Lung (tissue), 12 donors: Measurements from ENCODE around the gene TMEM134. TPM values are rescaled to one million over a fixed set of nuclear protein-coding genes. Genes with fewer than 3 reads are reported as not detected.

Experiments
- ATAC-seq: fragments of 200-7000 bp; cut with Tn5 transposase; one replicate; pipeline ENCODE4 v1.9.1; 2020; ENCODE audit warnings: moderate number of reproducible peaks; ENCODE audit not compliant: insufficient read depth, low FRiP score
- DNase-seq, 3 donors: peaks; one replicate each; pipeline ENCODE4 v3.0.0-alpha.2; 2013 to 2017
- H3K27ac ChIP-seq, 2 donors: one replicate each; pipeline ENCODE4 v1.5.1; 2013; ENCODE audit warnings: mild to moderate bottlenecking in 2 of 2, moderate library complexity in 2 of 2, control low read depth in 1 of 2, inconsistent platforms in 1 of 2, low read depth in 1 of 2, low read length in 1 of 2
- H3K27me3 ChIP-seq, 3 donors: one replicate each; pipeline ENCODE4 v1.5.1; 2013; ENCODE audit warnings: low read length in 2 of 3; ENCODE audit not compliant: control insufficient read depth in 3 of 3, insufficient read depth in 3 of 3
- H3K36me3 ChIP-seq, 4 donors: one replicate each; pipeline ENCODE4 v1.5.1; 2013; ENCODE audit warnings: low read length in 4 of 4, mild to moderate bottlenecking in 1 of 4, moderate library complexity in 1 of 4; ENCODE audit not compliant: control insufficient read depth in 4 of 4, insufficient read depth in 4 of 4
- H3K4me1 ChIP-seq, 5 donors: one replicate each; pipeline ENCODE4 v1.5.1; 2013; ENCODE audit warnings: low read length in 5 of 5, mild to moderate bottlenecking in 2 of 5, moderate library complexity in 1 of 5; ENCODE audit not compliant: control insufficient read depth in 5 of 5, insufficient read depth in 5 of 5
- H3K4me3 ChIP-seq: one replicate; pipeline ENCODE4 v1.5.1; 2013; ENCODE audit warnings: mild to moderate bottlenecking, control low read depth, moderate library complexity
- H3K9ac ChIP-seq, 2 donors: one replicate each; pipeline ENCODE4 v1.5.1; 2013; ENCODE audit warnings: low read length in 2 of 2, control low read depth in 1 of 2; ENCODE audit not compliant: insufficient read depth in 1 of 2
- H3K9me3 ChIP-seq, 4 donors: one replicate each; pipeline ENCODE4 v1.5.1; 2013; ENCODE audit warnings: low read length in 3 of 4, mild to moderate bottlenecking in 1 of 4, moderate library complexity in 1 of 4; ENCODE audit not compliant: control insufficient read depth in 4 of 4, insufficient read depth in 3 of 4
- CTCF ChIP-seq: IDR thresholded peaks from 2 replicates; pipeline ENCODE4 v1.5.1; 2012; ENCODE audit warnings: mild to moderate bottlenecking; ENCODE audit errors: control extremely low read depth, extremely low read depth
- WGBS, 2 donors: extraction: QIAGEN DNeasy Blood & Tissue Kit; methylation state at CpG; one replicate each; pipeline ENCODE4 v1.1.7; 2013; 5-methylcytosine and 5-hydroxymethylcytosine counted together
- polyA plus RNA-seq, 2 donors: library from polyadenylated mRNA; stranded (reverse); fragments of 200-250 nt; gene quantifications; one replicate each; pipeline ENCODE4 v1.2.1, GENCODE V29; 2013
- total RNA-seq, 2 donors: library from RNA; depleted of rRNA in 1 of 2; stranded (reverse); fragments of >200 nt in 1 of 2; gene quantifications; one replicate each; pipeline ENCODE4 v1.2.1, GENCODE V29; 2014 to 2021
- donor health status: control.
- donor health status: control.
- donor health status: Bipolar disorder and iron deficiency.
- donor health status: healthy.
- donor health status: DM: yes; HTN: yes; CAD: no.

Gene TMEM134
- total and polyA plus RNA-seq, 4 donors = 32.5 to 91.4 (median 83.1) TPM

- ATAC-seq (no peak), DNase-seq (peak in 1 of 3 donors; percentile 24)
- Histone ChIP-seq H3K36me3 (peaks cover 3 to 43% (median 13%) of the 10 kb centered on the region in 4 donors), H3K4me1 (peaks cover 0 to 4% (median 2%) of the 10 kb centered on the region in 5 donors), H3K27ac (no peak overlapping the region), H3K9ac (no peak overlapping the region), H3K27me3 (no peaks in the 10 kb centered on the region), H3K9me3 (peaks cover 0 to 3% (median 0%) of the 10 kb centered on the region in 4 donors), H3K4me3 (no peak overlapping the region)
- WGBS, 2 donors = 72 to 90% methylated on average over 21 of the region's 21 CpGs
- no peak for TF ChIP-seq CTCF
Measured at GRCh38 chr11:67498544-67498972, 29.5 kb upstream of the TMEM134 start.

GRCh38 chr11:67497656-67498291 is 28.7 kb upstream of the TMEM134 start:
- peaks cover 3 to 51% (median 15%) of the 10 kb centered on the region in 4 donors for H3K36me3 ChIP-seq
- no peak for DNase-seq
- no peak overlapping the region for H3K9ac ChIP-seq
- H3K9me3 ChIP-seq = peaks cover 0 to 3% (median 0%) of the 10 kb centered on the region in 4 donors
- no peak for ATAC-seq
- H3K27me3 ChIP-seq = no peaks in the 10 kb centered on the region
- no peaks in the 10 kb centered on the region for H3K4me1 ChIP-seq
- 96 to 98% methylated on average over 21 of the region's 21 CpGs for WGBS, 2 donors
- no peak overlapping the region for H3K4me3 ChIP-seq
- no peak for TF ChIP-seq CTCF
- H3K27ac ChIP-seq = no peak overlapping the region

GRCh38 chr11:67496113-67496512 is 27.1 kb upstream of the TMEM134 start:
- Histone ChIP-seq H3K9me3 (peaks cover 0 to 3% (median 0%) of the 10 kb centered on the region in 4 donors), H3K4me1 (no peaks in the 10 kb centered on the region), H3K36me3 (peaks cover 0 to 63% (median 14%) of the 10 kb centered on the region in 4 donors), H3K27ac (no peak overlapping the region), H3K27me3 (no peaks in the 10 kb centered on the region), H3K4me3 (no peak overlapping the region), H3K9ac (no peak overlapping the region)
- no peak for TF ChIP-seq CTCF
- DNase-seq (no peak), ATAC-seq (no peak)
- WGBS, 2 donors = 95 to 98% methylated on average over 12 of the region's 12 CpGs
